ENCODE measurements around the gene PSMA7.
A peak's percentile ranks its signal among the peaks of the same experiment; 100 is the strongest.
"Not testable (repeated sequence)": the region's sequence is repeated elsewhere in the genome, so short reads cannot be mapped to it uniquely, and the experiment has no call there.

Gene PSMA7

GRCh38 chr20:62151225-62151624 lies 8.0 kb upstream of the PSMA7 start:
- DNase-seq: no peak

DNA sequence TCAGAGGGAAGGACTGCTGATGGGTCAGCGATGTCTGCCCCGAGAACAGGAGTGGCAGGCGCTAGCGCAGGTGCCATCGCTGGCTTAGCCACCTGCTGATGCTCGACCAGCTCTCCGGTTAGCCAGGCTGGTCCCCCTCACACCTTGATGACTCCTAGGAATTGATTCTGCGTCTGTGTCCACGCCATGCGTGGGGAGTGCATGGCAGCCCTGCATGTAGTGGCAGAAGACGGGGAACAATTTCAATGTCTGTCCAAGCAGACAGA lies 7.0 kb upstream of the PSMA7 start:
- no peak for DNase-seq

DNA sequence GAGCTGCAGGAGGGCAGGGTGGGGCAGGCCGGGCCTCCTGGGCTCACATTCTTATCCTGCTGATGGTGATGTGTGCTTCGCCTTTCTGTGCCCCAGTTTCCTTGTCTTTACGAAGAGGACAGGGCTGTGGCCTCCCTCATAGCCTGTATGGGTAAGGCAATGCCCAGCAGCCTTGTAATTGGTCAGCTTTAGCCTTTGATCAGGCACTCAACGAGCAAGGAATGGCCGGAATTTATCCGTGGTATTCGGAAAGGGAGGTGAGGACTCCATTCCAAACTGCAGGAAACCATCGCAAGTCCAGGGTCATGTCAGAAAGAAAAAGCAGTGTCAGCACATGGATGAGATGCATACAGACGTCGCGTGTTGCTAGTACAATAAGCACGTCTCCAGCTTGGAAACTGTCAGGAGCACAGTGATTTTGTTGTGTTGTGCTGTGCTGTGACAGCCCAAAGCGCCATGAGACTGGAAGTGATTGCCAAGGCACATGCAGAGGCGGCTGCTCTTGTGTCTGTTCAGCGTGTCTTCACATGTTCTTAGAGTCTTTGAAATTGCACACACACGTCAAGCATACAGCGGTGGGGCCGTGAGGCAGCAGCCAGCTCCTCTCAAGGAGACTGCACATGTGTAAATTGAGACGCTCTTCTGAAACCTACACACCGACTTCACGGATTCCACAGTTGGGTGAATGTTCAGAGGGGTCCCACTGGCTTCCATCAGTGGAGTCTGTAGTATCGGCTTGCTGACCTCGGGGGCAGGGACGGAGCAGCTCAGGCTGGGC lies 6.5 kb upstream of the PSMA7 start:
- no peak for DNase-seq

DNA sequence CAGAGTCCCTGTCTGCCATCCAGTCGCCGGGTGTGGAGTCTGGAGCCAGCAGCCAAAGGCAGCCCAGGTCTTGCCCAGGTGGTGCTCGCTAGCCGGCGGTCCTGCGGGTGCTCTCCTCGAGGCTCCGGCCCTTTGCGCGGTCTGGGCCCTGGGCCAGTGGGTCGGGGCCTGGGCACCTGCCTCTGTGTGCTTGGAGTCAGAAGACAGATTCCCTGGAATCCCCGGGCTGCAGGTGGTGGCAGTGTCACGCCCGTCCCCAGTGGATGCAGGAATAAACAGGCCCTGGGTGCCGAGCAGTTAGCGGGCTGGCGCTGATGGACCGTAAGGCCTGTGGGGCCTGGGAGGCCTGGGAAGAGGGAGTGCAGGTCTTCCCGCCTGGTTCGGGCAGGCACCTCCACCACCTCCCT lies 5.7 kb upstream of the PSMA7 start:
- DNase-seq: no peak

DNA sequence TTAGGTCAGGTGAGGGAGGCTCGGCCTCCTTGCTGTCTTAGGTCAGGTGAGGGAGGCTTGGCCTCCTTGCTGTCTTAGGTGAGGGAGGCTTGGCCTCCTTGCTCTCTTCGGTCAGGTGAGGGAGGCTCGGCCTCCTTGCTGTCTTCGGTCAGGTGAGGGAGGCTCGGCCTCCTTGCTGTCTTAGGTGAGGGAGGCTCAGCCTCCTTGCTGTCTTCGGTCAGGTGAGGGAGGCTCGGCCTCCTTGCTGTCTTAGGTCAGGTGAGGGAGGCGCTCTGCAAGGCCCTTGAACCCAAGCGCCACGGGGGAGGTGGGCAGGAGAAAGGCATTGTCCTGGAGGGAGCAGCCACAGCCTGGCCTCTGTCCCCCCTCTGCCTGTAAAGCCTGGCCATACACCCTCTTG lies 5.2 kb upstream of the PSMA7 start:
- DNase-seq: not testable (repeated sequence)

GRCh38 chr20:62147528-62147927 lies 4.3 kb upstream of the PSMA7 start:
- DNase-seq: no peak

DNA sequence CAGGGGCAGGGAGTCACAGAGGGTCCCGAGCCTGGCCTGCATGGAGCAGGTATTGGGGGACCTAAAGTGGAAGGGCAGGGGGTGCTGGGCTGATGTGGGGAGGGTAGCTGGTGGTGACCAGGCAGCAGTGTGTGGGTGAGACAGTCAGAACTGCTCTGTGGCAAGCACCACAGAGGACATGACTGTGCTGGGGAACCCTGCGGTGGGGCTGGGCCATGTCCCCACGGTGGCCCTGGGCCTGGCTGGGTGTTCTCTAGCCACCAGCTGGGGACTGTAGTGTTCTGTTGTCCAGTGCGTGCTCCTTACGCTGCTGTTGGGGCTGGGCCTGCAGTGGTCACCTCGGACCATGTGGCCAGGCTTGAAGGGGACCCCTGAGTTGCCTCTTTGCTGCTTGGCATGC lies 3.9 kb upstream of the PSMA7 start:
- DNase-seq: no peak

DNA sequence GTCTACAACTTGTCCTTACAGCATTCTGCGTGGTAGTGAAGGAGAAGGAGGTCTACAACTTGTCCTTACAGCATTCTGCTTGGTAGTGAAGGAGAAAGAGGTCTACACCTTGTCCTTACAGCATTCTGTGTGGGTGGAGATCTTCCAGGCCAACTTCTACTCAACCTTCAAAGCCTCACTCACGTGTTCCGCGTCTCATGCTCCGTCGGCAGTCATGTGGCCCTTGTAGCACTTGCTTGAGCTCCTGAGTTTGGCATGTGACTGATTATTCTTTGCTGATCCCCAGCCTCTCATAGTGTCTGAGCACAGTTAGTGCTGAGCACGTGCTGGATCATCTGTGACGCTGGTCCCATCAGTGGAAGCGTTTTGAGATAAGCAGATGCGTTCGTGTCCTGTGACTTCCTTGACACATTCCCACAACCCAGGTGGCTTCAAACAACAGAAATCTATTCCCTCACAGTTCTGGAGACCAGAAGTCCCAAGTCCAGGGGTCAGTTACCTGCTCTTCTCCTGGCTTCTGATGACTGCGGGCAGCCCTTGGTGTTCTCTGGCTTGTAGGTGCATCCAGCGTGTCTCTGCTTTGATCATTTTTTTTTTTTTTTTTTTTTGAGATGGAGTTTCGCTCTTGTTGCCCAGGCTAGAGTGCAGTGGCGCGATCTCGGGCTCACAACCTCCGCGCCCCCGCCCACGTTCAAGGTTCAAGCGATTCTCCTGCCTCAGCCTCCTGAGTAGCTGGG lies 3.0 kb upstream of the PSMA7 start:
- DNase-seq: no peak

DNA sequence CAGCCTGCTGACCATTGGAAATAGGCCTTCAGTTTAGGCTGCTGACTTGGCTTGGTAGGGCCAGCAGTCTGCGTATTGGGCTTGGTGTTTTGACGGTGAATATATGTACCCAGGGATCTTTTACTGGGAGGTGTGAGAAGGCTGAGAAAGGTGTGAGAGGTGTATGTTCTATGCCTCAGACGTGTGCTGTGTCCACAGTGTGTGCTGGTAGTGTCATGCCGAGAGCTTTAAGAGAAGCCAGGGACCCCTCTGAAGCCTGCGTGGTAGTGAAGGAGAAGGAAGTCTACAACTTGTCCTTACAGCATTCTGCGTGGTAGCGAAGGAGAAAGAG lies 2.5 kb upstream of the PSMA7 start:
- no peak for DNase-seq

DNA sequence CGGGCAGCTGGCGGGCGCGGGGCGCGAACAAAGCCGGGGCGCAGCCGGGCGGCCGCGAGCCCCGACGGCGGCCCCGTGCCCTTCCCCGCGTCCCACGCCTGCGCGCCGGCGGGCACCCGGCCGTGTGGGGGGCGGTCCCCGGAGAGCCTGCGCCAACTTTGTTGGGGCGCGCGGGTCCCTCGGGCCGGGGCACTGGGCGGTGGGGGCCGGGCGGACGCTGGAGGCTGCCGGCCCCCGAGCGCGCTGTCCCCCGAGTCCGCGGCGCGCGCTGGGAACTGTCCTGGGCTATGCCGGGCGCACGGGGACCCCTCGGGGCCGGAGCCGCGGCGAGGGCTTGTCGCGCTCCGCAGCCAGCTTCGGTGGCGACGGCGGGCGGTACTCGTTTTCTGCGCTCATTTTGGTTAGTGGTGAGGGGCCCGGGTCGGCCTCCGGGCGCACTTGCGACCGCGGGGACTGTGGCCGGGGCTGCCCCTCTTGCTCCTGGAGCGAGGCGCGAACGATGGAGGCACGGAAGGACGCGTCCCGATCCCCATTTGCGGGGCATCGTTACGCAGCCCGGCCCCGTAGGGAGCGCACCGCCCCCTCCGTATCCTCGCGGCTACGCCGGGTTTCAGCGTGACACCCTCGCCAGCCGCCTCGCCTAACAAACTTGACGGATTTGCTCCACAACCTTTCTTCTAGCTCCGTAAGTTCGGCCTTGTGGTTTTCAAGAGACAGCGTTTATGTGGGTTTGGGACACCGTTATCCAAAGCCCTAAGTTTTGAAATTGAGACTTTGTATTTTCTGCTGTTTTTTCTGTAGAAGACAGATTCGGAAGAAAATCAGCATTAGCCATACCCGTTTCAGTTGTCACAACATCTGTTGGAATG lies 997 bp upstream of the PSMA7 start:
- DNase-seq: peak; percentile 36

DNA sequence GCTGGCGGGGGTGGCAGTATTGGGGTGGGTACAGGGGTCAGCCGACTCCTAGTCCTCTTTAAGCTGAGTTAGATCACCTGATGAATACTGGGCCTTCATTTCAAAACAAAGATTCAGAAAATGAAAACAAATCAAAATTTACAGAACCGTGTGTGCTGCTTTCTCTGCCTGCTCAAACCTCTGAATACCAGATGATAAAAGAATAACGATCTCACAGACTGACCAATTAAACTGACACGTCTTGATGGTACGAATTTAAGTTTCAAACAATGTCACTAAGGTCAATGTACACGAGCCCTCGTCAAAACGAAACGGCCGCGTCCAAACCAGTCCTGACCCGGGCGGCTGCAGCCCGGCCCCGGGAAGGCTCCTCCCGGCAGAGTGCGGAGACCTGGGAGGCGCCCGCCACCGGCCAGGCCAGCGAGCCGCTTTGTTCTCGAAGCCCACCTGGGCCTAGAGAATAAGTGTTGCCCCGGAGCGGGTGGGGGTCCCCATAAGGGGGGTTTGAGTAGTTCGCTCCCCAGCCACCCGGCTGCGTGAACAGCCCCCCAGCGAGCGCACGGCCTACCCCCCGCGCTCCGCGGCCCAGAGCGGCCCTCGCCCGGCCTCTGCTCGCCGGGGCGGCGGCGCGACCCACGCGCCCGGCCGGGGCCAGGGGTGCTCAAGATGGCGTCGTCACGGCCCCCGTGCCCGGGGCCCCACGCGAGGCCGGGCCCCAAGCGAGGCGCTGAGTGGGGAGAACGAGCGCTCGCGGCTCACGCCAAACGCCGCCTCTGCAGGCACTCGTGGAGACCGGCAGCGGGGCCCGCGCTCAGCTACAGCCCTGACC lies 728 bp downstream of the PSMA7 start:
- no peak for DNase-seq

DNA sequence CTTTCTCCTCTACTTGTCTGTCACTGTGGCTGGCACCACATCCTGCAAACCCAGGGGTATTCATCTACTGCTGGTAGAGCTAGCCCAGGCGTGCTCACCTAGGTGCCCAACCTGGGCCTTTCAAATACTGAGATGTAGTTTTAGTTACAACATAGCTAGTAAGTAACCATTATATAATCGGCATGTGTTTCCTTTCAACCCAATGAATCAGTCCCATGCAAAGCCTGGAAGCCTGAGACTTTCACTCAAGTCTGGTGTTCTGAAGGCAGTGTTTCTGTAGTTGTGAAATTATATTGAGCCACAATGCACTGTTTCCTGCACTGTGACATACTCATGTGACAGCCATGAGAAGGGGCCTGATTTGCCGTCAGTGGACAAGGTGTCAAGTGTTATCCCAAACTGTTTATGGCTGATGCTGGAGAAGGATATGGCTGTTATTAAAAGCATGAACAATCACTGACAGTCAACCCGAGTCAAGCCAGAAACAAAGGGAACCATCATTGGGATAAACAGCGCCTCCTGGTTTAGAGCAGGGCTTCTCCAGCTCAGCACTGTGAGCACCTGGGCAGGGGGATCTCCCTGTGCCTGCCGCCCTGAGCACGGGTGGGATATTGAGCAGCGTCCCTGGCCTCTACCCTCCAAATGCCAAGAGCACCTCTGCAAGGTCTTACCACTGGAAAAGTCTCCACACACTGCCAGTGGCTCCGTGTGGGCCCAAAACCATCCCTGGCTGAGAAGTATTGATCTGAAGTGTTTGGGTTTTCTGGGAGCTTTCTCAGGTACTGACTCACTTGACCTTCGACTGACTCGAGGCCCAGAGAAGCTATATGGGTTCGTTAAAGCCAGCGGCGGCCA lies 1.6 kb downstream of the PSMA7 start:
- DNase-seq: no peak

DNA sequence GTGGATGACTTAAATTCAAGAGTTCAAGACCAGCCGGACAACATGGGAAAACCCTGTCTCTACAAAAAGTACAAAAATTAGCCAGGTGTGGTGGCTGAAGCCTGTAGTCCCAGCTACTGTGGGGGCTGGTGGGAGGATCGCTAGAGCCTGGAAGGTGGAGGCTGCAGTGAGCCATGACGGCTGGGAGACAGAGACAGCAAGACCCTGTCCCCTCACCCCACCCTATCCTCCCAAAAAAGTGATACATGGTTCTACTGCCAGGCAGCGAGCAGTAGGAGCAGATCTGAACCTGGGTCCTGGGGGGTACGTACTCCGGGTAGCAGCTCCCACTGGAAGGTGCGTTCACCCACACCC lies 2.2 kb downstream of the PSMA7 start:
- no peak for DNase-seq

DNA sequence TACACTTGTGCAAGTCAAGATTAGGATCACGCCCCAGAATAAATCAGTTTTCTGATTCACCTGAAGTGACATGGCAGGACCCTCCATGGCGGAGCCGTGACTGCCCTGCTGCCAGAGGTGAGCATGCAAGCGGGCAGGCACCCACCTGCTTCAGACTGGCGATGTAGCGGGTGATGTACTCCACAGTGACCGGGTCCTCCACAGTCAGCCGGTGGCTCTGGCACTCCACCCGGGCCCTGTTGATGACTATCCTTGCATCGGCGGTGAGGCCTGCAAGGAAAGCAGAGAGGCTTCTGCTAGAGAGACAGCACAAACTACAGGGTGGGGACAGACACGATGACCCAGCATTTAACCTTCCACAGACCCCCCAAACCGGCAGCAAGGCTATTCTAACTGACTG lies 3.6 kb downstream of the PSMA7 start:
- no peak for DNase-seq

DNA sequence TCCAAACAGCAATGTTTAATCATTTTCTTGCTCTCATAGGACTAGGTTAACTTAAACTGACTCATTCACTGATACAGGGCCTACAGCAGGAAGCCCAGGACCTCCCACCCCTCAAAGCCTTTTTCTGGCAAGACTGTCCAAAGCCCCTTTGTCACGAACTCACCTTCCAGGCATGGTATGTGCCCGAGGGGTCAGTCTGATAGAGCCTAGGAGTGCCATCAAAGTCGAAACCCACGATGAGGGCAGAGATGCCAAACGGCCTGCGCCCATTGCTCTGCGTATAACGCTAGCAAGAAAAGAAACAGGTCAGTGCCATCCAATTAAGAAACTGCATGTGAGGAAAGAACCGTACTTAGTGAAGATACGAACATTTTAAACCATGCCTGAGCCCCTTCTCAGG lies 4.3 kb downstream of the PSMA7 start:
- DNase-seq: no peak

- no peak for DNase-seq
Measured at GRCh38 chr20:62138204-62138543, 5.0 kb downstream of the PSMA7 start.

DNA sequence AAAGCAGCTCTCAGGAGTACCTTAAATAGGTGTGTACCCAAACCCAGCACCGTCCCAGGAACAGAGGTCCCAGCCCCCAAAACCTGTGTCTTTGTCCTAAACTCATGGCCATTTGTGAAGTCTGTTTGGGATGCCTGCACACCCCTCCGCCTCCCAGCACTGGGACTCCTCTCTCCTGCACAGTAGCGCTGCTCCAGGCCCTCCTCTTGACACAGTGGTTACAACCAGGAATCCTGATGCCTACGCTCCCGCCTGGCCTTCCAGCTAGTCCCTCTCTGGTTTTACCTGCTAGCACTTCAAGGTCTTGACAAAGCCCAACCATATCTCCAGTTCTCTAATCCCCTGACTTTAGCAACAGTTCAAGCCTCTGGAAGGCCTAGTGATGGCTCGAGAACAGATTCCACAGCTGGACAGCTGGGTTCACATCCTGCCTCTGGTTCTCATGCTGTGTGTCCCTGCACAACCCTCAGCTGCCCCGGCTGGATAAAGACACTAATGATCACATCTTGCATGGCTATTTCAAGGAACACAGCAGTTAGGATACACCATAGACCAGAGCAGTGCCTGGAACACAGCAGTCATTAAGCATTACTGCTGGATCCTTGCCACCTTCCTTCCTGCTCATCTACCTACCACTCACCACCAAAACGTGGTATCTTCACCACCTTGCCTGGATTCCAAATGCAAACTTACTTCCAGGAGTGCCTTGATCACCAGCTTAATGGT lies 5.6 kb downstream of the PSMA7 start:
- DNase-seq: no peak

- DNase-seq: no peak
Measured at GRCh38 chr20:62137092-62137384, 6.2 kb downstream of the PSMA7 start.

DNA sequence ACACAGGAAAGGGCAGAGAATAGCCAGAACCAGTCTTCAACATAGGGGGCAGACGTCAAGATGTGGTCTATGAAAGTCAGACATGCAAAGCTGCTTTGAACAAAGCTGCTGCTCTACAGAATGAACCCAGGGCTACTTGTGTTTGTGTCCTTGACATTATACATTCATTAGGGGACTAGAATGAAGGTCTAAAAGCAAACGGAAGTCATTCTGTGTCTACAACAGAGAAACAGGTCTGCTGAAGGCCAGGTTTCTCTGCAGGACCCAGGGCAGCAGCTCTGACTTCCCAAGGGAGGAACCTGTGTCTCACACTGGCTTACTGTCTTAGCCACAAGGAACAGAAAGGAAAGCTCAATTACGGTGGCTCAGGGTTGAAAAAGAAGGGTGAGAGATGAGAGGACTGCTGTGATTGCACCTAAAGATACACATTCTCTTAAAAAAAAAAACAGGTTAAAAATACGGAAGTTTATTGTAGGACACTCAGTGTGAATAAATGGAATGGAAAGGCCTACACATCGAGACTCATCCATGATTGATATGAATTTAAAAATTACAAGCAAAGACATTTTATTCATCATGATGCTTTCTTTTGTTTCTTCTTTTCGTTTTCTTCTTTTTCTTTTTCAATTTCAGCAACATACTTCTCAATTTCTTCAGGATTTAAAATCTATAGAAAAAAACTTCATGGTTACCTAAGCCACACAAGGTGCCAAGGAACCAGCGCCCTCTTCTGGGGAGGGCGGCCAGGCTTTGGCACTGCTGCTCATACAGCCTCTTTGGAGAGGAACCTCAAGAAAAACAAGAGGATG lies 6.7 kb downstream of the PSMA7 start:
- peak; percentile 9 for DNase-seq

- DNase-seq: no peak
Measured at GRCh38 chr20:62135573-62136266, 7.5 kb downstream of the PSMA7 start.

All from NCI-H1436 (cell line).